GM21825 (cell line): ENCODE data around the gene POT1.
A peak's percentile ranks its signal among the peaks of the same experiment; 100 is the strongest.

ENCODE experiments used
- ATAC-seq: cut with Tn5 transposase; IDR thresholded peaks from one replicate; pipeline ENCODE4 v1.9.1; 2021; ENCODE audit warnings: mild to moderate bottlenecking, moderate library complexity; ENCODE audit not compliant: unreplicated experiment

The POT1 gene

DNA sequence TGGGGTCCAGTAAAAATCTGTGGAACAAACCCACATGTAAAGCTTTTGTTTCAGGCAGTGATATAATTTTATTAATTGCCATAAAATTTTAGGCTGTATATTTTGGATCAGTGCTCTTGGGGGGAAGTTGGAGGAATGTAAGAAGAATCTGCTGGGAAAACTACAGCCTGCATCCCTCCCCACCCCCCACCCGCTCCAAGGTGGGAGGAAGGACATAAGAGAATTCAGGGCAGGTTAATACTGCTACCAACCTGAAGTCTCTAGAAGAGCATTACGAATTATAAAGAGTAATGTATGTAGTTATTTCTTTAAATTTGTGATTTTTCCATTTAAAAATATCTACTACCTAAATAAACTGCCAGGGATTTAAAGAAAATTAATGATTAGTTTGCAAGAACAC lies 116.9 kb downstream of the POT1 start:
- no peak for ATAC-seq

DNA sequence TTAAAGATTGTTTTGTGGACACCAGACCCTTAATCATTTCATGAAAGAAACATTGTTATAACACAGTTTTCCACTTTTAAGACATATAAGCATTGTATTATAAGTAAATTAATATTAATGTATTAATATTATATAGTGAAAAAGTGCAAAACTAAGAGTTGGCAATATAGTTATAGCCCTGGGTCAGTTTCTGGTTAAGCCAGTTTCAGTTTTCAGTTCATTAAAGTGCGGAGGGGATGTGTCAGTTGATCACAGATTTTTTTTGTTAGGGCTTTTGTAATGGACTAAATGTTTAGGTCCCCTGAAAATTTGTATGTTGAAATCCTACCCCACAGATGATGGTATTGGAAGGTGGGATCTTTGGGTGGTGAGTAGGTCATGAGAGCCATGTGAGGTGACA lies 118.3 kb downstream of the POT1 start:
- no peak for ATAC-seq

DNA sequence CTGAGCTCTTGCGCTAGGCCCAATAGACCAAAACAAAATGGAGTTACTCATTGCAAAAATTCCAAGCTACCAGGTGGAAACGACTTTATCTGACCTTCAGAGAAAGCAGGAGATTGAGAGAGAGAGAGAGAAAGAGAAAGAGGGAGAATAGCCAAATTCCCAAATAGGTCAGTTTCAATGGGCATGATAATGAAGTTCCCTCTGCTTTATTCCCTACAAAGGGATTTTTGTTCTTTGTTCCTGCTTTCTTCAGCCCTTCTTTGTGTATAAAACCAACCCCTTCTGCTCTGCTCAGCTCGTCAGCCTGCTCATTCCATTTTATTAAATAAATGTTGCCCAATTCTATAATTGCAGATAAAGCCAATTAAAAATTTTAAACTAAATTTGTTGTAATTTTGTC lies 119.0 kb downstream of the POT1 start:
- no peak for ATAC-seq

DNA sequence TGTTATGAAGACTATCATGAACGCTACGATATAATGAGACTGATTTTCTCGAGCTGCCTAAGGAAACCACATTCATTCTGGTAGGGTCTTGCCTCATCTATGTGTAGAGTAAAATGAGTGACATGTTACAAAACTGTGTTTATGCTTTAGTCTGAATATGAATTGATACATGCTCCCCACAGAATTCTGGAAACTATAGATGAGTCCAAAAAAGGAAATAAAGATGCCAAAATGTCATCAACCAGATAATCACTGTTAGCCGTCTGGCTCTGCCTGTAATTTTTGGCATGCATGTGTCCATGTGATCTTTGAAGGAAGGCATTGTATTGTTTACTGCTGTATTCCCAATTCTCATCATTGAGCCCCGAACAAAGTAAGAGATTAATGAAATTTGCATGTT lies 121.4 kb downstream of the POT1 start:
- no peak for ATAC-seq

DNA sequence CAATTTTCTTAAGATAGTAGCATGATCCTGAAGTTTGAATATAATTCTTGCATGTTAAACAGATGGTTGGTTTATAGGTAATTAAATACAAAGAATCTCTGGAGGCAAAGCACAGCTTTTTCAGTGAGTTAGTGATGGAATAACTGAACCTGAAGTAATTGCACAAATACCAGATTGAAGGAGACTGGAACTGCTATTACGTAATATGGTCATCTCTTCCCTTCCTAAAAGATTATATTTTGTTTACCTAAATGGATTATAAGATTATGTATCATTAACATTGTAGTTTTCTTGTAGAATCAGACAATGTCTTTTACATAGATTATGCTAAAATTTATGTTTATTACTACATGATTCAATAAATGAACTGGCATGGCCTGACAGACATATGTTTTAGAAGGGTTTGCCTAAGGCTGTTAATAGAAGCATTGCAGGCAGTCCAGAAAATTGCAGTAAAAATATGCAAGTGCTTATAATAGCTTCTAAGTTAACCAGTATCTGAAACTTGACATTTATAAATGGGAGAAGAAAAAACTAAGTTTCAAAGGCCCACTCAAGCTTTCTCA lies 128.2 kb downstream of the POT1 start:
- ATAC-seq = no peak

DNA sequence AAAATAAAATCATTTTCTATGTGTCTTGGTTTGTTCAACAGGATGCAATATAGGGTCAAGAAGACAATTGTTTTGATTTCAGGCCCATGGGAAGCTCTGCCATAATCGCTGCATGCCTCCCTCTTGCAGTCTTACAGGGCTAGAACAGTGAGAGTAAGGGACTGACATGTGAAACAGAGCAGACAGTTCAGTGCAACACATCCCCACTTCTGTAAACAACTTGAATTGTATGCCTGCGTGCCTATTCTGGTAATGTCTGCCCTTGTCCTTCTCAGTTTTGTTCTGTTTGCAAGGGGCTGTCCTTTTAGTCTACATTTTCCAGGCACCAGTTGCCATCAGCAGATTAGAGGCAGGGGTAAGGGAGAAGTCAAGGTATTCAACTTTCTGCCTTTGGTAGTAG lies 129.2 kb downstream of the POT1 start:
- no peak for ATAC-seq

DNA sequence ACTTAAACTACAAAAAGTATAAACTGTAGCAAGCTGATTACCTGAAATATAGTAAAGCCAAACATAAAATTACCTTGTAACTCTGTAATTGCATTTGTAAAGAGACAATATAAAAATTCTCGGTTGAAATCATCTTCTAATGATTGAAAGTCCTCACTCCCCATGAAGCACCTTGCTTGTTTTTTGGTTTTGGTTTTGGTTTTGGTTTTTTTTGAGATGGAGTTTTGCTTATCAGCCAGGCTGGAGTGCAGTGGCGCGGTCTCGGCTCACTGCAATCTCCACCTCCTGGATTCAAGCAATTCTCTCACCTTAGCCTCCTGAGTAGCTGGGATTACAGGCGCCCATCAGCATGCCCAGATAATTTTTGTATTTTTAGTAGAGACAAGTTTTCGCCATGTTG lies 130.2 kb downstream of the POT1 start:
- no peak for ATAC-seq

DNA sequence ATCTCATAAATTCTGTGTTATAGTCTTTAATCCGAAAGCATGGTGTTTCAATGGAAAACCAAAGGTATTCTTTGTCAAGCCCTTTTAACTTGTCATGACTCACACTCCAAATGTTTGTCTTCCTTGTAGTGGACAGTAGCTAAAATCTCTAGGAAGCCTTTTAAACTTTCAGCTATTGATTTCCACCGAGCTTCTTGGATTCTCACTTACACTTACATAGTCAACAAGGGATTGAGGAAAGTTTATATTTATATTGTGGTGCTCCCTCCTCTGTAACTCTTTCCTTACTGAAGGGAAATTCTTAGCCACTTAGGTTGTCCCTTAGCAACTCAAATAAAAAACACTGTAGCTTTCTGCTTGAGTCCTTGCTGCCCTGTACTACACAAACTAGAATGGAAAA lies 132.9 kb downstream of the POT1 start:
- no peak for ATAC-seq

DNA sequence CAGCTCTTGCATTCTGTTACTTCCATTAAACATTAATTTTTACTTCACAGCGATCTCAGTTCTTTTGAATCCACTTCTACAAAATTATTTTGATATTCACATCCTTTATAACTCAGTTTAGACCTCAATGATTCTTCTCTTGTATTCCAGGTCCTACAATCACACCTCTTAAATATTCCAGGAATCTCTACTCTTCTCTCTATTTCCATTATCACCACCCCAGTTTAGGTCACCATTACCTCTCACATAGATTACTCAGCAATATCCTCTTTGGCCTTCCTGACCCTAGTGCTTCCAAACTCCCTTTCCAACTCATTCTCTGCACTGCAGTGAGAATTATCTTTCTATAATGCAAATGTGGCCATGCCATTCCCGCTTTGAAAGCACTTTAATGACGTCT lies 136.9 kb downstream of the POT1 start:
- ATAC-seq = no peak

DNA sequence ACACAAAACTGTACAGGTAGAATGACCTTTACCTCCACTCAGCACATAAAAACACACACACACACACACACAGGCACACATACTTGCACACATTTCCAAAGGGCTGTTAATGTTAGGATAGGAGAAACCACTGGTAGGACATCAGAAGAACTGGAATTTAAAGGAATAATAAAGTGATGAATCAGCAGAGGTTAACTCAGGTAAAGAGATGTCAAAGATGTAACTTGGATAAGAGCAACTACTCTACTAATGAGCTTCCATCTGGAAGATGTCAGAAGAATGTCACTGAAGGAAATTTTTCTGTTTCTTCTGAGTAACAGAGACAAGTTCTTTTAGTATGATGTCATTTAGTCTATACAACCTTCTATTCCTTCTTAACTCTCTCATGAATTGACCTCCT lies 137.6 kb downstream of the POT1 start:
- ATAC-seq = no peak

DNA sequence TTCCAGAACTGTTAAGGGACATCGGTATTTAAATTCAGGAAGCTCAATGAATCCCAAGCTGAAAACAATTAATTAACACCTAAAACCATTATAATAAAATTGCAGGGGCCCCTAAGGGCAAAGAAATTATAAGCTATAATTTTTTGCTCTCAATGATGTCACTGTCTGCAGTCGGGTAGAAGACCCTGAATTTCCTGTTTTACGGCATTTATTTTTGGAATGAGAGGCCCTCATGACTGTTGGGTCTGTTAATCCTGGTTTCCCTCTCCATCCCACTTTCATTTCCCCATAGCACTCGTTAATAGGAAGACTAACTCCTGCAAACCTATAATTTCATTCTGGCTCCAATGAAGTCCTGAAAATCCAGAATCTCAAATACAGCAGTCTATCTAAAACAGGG lies 138.2 kb downstream of the POT1 start:
- ATAC-seq = no peak

DNA sequence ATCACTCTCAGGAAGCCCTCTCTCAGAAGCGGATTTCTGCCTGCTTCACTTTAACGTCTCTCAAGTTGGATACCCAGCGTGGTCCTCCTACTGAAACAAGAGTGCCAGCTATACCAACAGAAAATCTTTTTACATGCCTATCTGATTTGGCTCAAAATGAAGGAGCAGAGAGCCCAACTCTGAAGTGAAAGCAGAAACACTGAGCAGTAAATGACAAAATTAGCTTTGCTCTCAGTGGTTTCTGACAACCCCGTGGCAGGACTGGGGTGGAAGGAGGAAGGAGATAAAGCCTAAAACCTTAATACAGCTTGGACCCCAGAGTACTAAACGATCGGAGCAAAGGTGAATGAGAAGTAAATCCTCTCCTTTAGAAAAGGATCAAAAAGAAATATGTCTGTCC lies 139.0 kb downstream of the POT1 start:
- no peak for ATAC-seq

DNA sequence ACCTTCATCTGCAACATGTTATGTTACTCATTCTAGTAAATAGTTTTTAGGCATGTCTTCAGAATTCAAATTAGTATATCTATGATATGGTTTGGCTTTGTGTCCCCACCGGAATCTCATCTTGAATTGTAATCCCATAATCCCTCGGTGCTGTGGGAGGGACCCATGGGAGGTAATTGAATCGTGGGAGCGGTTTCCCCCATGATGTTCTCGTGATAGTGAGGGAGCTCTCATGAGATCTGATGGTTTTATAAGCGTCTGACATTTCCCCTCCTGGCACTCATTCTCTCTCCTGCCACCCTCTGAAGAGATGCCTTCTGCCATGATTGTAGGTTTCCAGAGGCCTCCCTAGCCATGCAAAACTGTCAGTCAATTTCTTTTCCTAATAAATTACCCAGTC lies 143.6 kb downstream of the POT1 start:
- ATAC-seq = no peak

DNA sequence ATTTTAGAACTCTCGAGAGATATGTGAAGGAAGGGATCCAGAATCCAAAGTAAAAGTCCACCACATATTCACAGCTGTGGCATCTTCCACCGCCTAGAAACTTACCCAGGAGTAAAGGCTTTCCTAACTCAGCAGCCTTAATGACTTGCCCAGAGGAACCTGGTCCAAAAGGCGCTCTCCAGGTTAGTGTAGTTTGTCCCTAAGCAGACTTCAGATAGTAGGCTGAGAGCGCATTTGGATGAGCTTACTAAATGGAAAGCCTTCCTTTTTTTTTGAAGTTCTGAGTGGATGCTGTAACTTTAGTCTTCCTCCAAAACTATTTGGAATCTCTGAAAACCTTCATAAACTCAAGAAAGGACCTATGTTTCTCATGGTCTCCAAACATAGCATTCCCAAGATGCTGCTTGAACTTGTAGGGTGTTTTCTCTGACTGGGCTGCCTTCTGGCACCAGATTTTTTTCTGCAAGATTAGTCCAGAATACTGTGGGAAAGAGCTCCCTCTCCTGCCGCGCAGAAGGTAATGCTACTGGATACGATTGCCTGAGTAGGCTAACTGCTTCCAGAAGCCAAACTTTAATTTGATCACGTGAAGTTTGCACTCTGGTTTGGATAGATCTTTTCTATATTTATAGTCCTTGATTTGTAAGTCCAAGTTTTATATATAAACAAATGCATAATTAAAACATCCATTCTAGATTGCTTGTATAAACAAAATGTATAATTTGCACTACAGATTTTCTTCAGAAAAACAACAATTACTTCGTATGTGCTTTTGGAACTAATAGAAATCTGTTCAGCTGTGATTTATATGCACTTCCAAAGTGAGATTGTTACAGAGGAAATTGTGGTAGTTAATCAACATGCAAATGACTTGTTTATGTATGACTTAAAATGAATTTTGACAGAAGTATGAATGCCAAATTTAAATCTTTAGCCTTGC lies 144.5 kb downstream of the POT1 start:
- ATAC-seq = peak; percentile 88

DNA sequence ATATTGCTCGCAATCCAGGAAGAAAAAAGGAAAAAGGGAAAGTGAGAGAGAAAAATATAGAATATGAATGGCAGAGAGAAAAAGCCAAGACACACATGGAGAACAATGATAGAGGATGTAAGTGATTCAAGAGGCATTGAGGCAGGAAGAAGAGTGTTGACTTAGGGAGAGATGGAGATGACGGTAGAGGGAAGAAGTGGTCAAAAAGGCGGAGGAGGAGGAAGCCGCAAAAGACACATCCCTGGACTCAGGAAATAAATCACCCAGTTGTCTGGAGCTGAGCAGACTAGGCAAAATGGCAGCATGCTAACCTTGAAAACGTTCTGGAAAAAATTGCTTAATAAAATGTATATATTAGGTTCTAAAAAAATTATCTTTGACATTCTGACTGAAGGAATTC lies 146.4 kb downstream of the POT1 start:
- ATAC-seq = no peak

DNA sequence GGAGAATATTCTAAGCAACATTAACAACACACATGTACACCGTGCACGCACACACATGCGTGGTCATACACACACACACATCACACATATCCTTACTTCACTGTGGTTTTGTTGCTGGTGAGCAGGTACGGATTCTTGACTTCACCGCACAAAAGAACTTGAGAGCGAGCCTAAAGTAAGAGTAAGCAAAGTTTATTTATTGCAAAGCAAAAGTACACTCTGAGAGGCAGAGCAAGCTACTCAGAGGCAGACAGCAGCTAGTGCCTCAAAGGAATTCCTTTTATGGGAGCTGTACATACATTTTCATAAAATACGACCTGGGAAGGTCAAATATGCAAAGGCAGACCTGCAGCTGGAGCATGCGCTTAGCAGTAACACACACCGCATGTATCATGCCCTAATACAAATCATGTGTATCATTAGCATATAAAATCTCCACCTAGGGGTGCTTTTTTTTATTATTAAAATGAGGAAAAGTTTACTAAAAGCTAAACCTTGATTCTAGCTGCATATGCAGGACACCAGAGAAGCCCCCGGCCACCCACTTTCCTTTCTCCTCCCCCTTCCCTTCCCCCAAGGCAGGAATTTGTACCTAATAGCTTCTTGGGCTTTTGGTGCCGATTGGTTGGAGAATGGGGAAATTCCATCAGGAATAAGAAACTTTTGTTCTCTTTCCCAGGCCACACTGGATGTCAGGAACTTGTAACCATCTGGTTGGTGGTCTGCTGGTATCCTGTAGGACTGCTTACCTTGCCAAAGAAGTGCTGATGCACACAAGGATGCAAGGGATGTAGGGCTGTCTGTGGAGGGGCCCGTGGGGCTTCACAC lies 147.5 kb downstream of the POT1 start:
- ATAC-seq = no peak

DNA sequence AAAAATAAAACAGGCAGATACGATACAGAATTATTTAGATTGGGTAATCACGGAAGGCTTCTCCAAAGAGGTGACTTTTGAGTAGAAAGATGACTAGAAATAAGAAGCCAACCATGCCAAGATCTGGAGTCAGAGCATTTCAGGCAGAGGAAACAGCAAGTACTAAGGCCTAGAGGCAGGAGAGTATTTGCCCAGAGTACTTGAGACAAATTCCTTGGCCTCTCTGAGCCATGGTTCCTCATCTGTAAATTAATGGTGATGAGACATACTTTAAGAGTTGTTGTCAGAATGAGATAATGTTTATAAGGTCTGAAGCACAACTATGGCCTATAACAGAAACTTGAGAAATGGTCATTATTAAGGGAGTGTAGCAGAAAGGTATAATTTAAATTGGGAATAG lies 148.2 kb downstream of the POT1 start:
- ATAC-seq = no peak

DNA sequence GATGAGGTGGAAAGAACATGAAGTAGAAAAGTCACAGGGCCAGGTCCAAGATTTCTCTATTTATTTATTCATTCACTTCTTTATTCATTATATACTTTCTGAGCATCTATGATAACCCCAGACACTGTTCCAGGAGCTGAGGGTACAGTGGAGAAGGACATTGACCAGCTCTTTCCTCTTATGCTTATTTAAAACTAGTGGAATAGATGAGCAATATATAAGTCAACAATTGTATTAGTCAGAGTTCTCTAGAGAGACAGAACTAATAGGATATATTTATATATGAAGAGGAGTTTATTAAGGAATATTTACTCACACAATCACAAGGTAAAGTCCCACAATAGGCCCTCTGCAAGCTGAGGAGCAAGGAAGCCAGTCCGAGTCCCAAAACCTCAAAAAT lies 149.0 kb downstream of the POT1 start:
- ATAC-seq = no peak

DNA sequence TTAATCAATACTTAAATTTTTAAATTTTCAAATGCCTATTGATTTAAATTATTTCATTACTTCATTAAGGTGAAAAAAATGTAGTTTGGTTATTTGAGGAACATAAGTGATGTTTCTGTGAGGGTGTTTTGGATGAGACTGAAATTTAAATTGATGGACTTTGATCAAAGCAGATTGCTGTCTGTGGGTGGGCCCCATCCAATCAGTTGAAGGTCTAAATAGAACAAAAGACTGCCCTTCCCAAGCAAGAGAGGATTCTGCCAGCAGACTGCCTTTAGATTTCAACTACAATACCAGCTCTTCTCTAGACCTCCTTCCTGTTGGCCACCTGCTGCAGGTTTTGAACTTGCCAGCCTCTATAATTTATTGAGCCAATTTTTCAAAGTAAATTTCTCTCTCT lies 149.6 kb downstream of the POT1 start:
- ATAC-seq = no peak

DNA sequence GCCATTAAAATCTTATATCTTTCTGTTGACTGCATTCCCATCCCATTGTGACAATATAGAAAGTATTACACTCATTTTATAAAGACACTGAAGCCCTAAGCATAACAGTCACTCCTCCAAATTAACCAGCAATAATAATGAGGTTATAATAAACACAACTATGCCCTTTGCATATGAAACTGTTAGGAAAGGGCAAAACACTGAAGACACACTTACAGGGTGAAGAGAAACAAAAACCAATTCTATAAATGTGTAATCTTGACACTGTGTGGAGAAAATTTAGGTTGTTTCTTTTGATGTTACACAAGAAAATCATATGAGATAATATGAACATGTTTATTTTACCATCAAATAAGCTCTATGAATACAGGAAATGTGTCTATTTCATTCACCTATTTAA lies 150.0 kb downstream of the POT1 start:
- no peak for ATAC-seq

DNA sequence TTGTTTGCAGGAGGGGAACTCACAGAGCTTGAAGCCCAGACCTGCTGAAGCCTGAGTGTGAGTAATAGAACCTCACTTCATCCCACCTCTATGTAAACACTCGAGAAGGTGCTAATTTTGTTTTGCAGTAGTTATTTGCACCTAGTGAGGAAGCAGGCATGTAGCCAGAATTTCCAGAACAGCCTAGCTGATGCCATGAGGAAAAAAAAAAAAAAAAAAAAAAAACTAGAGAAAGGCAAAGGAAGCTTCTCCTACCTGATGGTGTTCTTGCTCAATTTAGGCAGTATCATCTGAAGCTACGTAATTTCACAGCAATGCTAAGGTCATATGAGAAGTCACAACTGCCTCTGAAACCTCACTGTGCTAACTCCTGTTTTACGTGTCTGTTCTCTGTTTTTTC lies 150.4 kb downstream of the POT1 start:
- ATAC-seq = no peak

DNA sequence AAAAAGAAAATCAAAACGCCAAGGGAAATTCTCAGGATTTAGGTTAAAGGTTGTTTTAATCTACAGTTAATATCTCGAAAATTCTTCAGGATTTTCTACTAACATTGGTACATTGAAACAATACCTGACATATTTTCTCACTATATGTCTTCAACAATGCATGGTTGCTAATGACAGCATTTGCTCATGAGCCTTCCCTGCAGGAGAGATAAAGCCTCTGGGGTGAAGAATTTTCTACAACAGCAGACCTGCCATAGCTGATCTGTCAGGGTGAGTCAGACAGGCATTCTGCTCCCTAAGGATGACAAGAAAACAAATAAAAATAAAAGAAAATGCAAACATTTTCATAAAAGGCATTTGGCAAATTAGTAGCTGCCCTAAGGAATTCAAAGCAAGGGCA lies 152.4 kb downstream of the POT1 start:
- ATAC-seq = no peak
